ENCODE measurements around the gene RAD52. TPM values are rescaled to one million over a fixed set of nuclear protein-coding genes. Genes with fewer than 3 reads are reported as not detected.

The RAD52 gene
- total RNA-seq, 4 donors from 2014 or later: 4.9 to 15.4 (median 11.2) TPM

DNA sequence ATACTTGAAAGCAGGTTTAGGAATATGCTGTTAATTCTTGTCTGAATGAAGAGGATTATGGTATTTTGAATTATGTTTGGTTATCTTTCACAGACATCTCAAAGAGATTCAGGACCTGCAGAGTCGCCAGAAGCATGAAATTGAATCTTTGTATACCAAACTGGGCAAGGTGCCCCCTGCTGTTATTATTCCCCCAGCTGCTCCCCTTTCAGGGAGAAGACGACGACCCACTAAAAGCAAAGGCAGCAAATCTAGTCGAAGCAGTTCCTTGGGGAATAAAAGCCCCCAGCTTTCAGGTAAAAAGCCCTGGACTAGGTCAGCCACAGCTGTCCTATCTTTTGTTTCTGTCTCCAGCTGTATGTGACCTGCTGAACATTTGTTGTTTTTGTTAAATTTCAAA, 52.1 kb downstream of the RAD52 start:
- ATAC-seq (ENCODE audit: low FRiP score) (no peak), DNase-seq (ENCODE audit: low spot score) (no peak)
- TF ChIP-seq, protein P1, sequence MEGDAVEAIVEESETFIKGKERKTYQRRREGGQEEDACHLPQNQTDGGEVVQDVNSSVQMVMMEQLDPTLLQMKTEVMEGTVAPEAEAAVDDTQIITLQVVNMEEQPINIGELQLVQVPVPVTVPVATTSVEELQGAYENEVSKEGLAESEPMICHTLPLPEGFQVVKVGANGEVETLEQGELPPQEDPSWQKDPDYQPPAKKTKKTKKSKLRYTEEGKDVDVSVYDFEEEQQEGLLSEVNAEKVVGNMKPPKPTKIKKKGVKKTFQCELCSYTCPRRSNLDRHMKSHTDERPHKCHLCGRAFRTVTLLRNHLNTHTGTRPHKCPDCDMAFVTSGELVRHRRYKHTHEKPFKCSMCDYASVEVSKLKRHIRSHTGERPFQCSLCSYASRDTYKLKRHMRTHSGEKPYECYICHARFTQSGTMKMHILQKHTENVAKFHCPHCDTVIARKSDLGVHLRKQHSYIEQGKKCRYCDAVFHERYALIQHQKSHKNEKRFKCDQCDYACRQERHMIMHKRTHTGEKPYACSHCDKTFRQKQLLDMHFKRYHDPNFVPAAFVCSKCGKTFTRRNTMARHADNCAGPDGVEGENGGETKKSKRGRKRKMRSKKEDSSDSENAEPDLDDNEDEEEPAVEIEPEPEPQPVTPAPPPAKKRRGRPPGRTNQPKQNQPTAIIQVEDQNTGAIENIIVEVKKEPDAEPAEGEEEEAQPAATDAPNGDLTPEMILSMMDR (IDR thresholded peaks at IDR 0.05): no peak

DNA sequence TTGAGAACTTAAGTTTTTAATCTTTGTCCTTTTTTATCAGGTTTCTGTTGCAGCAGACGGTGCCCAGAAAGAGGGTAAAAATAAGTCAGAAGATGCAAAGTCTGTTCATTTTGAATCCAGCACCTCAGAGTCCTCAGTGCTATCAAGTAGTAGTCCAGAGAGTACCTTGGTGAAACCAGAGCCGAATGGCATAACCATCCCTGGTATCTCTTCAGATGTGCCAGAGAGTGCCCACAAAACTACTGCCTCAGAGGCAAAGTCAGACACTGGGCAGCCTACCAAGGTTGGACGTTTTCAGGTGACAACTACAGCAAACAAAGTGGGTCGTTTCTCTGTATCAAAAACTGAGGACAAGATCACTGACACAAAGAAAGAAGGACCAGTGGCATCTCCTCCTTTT, 53.5 kb downstream of the RAD52 start:
- DNase-seq (ENCODE audit: low spot score) (no peak), ATAC-seq (ENCODE audit: low FRiP score) (no peak)
- TF ChIP-seq, protein P1 (IDR thresholded peaks at IDR 0.05): no peak

DNA sequence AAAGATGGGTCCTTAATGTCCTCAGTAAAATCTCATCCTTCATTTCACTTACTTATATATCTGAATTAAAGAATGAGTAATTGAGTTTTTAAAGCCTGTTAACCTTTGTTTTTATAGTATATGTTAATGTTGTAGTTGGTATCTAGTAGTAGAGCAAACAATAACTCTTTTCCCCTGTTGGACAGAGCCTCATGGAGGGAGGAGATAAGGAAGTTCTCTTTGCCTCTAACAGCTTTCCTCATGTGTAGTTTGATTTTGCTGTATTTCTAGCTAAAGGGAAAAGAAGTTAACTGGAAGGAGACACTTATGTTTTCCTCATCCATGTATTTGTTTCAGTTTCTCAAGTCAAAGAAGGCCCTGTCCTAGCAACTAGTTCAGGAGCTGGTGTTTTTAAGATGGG, 55.3 kb downstream of the RAD52 start:
- DNase-seq (ENCODE audit: low spot score) (no peak), ATAC-seq (ENCODE audit: low FRiP score) (no peak)
- TF ChIP-seq, protein P1 (IDR thresholded peaks at IDR 0.05): no peak

DNA sequence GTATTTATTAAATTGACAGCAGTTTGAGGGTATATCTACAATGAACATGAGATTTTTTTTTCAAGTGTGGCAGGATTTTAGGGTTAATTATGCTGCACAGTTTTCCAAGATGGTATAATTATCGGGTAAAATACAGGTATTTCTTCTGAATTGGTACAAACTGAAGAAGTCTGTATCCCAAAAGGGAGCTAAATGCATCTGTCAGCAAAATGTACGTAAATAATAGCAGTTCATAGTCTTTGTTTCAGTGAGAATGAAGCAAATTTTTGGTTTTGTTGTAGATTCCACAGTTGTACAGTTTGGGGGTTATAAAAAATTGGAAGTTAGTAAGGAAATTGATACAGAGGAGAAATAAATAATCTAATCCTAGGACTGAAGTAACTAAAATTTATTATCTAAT, 63.3 kb downstream of the RAD52 start:
- ATAC-seq (ENCODE audit: low FRiP score): no peak
- DNase-seq (ENCODE audit: low spot score): no peak
- TF ChIP-seq, protein P1 (IDR thresholded peaks at IDR 0.05): no peak

DNA sequence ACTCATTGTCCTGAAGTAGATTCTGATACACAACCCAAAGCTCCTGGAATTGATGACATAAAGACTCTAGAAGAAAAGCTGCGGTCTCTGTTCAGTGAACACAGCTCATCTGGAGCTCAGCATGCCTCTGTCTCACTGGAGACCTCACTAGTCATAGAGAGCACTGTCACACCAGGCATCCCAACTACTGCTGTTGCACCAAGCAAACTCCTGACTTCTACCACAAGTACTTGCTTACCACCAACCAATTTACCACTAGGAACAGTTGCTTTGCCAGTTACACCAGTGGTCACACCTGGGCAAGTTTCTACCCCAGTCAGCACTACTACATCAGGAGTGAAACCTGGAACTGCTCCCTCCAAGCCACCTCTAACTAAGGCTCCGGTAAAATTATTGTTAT, 63.8 kb downstream of the RAD52 start:
- ATAC-seq (ENCODE audit: low FRiP score) (no peak), DNase-seq (ENCODE audit: low spot score) (no peak)
- TF ChIP-seq, protein P1 (IDR thresholded peaks at IDR 0.05): no peak

DNA sequence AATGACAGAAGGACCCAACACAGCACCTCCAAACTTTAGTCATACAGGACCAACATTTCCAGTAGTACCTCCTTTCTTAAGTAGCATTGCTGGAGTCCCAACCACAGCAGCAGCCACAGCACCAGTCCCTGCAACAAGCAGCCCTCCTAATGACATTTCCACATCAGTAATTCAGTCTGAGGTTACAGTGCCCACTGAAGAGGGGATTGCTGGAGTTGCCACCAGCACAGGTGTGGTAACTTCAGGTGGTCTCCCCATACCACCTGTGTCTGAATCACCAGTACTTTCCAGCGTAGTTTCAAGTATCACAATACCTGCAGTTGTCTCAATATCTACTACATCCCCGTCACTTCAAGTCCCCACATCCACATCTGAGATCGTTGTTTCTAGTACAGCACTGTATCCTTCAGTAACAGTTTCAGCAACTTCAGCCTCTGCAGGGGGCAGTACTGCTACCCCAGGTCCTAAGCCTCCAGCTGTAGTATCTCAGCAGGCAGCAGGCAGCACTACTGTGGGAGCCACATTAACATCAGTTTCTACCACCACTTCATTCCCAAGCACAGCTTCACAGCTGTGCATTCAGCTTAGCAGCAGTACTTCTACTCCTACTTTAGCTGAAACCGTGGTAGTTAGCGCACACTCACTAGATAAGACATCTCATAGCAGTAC, 64.6 kb downstream of the RAD52 start:
- no peak for DNase-seq (ENCODE audit: low spot score)

DNA sequence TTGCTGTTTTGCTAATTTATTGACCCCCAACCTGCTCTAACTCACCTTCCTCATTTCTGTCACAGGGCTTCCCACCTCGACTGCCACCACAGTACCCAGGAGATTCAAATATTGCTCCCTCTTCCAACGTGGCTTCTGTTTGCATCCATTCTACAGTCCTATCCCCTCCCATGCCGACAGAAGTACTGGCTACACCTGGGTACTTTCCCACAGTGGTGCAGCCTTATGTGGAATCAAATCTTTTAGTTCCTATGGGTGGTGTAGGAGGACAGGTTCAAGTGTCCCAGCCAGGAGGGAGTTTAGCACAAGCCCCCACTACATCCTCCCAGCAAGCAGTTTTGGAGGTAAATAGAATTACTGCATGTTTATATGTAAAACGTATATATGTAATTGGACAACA, 68.8 kb downstream of the RAD52 start:
- TF ChIP-seq, protein P1 (IDR thresholded peaks at IDR 0.05): no peak
- ATAC-seq (ENCODE audit: low FRiP score) (no peak), DNase-seq (ENCODE audit: low spot score) (no peak)

More for the DNA sequence above, 64.6 kb downstream of the RAD52 start:
- ATAC-seq (ENCODE audit: low FRiP score): no peak
- TF ChIP-seq, protein P1 (IDR thresholded peaks at IDR 0.05): no peak
